Stimulated activated CD4-positive, alpha-beta T cell treated with anti-CD3 and anti-CD28 coated beads, Interleukin-2, amount 100 ng/mL, for 24 hours (primary cell): ENCODE results near the gene ISL1.

Experiments used
- DNase-seq, 2 donors: peaks; one replicate each; pipeline ENCODE4 v3.0.0-alpha.2; 2020

ISL1 gene

DNA sequence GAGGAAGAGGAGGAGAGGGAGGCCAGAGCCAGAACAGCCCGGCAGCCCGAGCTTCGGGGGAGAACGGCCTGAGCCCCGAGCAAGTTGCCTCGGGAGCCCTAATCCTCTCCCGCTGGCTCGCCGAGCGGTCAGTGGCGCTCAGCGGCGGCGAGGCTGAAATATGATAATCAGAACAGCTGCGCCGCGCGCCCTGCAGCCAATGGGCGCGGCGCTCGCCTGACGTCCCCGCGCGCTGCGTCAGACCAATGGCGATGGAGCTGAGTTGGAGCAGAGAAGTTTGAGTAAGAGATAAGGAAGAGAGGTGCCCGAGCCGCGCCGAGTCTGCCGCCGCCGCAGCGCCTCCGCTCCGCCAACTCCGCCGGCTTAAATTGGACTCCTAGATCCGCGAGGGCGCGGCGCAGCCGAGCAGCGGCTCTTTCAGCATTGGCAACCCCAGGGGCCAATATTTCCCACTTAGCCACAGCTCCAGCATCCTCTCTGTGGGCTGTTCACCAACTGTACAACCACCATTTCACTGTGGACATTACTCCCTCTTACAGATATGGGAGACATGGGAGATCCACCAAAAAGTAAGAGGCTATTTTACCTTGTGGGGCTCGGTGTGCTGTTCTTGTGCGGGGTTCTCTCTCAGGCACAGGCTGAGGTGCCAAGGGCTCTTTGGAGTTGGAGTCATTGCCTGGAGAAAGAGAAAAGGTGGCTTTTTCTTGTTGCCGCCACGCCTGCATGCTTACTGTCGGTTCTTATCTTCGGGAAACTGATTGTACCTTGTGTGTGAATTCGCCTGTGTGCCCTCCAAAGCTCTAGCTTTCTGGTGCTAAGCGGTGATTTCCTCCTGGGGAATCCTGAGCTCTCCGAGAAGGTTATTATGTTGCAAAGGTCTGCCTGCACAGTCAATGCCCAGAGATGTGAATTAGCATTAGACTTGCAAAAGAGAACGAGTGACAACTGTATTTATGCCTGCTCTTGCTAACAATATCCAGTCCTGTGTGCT, at the start of gene ISL1:
ISL1 (plus strand) TSS at position 318 of the 991 bp plus-strand sequence; CDS start at position 542, 224 bp downstream.
- DNase-seq = no peak

GRCh38 chr5:51336878-51337277, 46.4 kb upstream of the ISL1 start:
- no peak for DNase-seq

GRCh38 chr5:51345106-51345505, 38.1 kb upstream of the ISL1 start:
- DNase-seq = no peak

GRCh38 chr5:51347157-51347556, 36.1 kb upstream of the ISL1 start:
- DNase-seq = no peak

GRCh38 chr5:51347704-51348103, 35.5 kb upstream of the ISL1 start:
- DNase-seq = no peak

DNA sequence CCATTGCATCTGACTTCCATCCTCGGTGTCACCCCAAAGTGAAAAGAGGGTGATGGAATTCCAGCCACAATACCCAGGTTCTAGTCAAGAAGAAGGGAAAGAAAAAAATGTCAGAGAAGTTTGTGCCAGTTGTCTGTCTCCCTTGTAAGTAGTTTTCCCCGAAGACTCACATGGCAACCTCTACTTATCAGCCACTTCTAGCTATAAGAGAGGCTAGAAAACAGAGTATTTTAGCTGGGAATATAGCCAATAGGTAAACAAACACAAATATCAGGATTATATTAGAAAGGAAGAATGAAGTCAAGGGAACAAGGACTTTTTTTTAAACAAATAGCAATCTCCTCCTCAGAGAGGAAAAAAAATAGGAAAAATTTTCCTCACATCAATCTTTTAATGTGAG, 12.2 kb upstream of the ISL1 start:
- DNase-seq = no peak

GRCh38 chr5:51373880-51374523, 9.2 kb upstream of the ISL1 start:
- DNase-seq = no peak

DNA sequence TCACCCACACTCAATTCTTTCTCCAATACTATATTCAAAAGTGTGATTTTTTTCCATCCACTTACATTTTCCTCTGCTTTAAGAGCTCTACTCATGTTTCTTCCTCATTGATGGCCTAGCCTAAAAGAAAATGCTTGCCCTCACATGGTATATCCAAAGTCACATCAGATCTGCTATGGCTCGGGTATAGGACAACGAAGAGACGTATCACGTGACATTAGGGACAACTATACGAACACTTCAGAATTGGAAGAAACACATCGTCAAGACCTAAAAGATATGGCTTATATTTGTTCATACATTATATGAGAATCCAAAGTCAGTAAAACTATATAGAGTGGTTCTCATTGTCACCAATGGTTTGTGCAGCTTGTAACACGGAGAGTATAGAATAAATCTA, 8.2 kb upstream of the ISL1 start:
- DNase-seq = no peak

DNA sequence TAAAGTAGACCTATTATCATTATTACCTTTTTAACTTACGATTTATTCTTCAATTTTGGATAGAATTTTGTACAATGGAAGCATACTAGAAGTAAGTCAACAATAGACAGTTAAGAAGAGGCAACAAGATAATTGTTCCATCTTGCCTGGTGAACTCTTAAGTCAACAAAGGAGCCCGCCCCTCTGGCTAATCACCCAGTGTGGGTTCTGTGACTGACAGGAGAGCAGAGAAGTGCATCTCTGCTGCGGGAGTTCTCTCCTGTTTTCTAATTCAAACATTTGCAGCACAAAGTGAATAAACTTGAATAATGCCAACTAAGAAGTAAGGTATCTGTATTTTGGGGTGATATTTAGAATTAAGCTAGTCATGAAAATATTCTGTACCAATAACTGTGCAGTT, 6.7 kb upstream of the ISL1 start:
- no peak for DNase-seq

GRCh38 chr5:51377151-51378060, 5.8 kb upstream of the ISL1 start:
- DNase-seq = no peak

GRCh38 chr5:51378061-51378409, 5.2 kb upstream of the ISL1 start:
- no peak for DNase-seq

DNA sequence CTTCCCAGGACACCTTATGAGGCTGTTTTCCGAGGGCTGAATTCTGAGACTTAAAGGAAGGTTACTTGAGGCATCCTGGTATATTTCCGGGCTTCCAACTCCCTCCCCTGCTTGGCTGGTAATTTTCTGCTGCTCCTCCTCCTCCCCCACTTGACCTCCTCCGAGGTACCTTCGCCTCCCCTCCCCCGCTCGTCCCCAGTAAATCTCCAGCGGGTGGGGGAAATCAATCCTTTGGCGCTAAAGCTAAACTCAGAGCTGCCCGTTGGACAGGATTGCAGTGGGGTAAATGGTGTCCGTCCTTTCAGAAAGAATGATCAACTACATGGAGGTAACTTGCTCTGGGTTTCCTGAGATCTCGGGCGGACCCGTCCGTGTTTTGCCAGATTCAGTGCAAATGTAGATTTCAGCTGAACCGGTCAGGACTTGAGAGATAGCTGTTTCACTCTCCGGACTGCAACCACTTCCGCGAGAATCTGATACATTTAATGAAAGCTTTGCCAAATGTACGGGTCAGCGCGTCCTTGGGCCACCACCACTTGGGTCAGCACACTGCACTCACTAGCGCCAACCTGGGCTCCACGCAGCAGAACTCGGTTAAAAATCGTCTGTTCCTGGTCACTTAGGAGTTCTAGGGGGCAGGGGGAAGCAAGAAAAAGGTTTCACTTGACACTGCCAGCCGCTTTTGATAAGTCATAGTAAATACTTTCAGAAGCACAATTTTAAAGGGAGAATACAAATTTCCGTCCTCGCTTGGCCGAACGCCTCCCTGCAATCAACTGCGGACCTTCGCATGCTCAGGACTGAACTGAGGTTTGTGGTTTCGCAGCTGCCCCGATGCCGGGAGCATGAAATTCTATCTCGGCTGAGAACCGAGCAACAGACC, 4.6 kb upstream of the ISL1 start:
- no peak for DNase-seq

DNA sequence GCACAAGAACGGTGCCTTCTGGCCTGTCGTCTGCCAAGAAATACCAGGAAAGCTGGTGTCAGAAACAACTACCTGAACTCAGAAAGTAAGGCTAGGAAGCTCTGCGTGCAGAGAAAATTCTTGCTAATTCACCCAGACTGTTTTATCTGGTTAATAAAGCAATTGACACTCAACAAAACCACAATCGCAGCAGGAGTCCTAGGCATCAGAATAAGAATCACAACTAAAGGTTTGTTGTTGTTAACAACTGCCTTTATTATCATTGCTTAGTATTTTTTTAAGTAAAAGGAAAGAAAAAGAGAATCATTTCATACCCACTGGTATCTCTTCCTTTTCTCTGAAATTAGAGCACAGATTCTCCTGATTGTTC, 3.9 kb upstream of the ISL1 start:
- DNase-seq = no peak

GRCh38 chr5:51380603-51381207, 2.5 kb upstream of the ISL1 start:
- no peak for DNase-seq

- DNase-seq = no peak
These were observed 1.3 kb upstream of the ISL1 start for GRCh38 chr5:51381761-51382474.

DNA sequence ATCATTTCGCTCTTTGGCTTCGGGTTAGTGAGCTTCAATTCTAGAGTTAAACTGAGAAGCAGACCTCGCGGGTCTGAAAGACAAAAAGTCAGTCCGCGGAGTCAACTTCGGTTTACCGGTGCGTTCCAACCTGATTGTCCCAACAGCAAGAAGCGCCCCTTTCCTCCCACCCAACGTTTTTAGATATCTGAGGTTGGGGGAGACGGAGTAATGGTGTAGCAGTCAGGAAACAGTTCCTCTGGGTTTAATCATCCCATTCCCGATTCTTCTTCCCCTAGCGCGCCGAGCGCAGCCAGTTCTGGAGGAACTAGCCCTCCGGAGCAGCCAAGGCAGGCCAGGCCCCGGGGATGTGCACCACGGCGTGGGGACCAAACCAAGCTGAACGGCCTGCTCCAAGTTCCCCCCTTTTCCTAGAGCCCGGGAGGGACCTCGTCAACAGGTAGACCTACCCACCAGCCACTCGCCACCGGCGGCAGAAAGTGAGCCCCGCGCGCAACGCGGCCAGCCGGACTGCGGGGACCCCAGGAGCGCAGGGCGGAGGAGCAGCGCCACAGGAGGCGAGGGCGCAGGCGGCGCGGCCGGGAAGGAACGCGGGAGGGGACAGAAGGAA, 622 bp upstream of the ISL1 start:
- no peak for DNase-seq

GRCh38 chr5:51384281-51384840, 1.1 kb downstream of the ISL1 start:
- DNase-seq = no peak

GRCh38 chr5:51385216-51385615, 2.0 kb downstream of the ISL1 start:
- no peak for DNase-seq

GRCh38 chr5:51386916-51387883, 4.0 kb downstream of the ISL1 start:
- no peak for DNase-seq
